AG04450 (cell line): ENCODE data around the gene DENND1B. TPM values are rescaled to one million over a fixed set of nuclear protein-coding genes. Genes with fewer than 3 reads are reported as not detected.

Experiments used
- CTCF ChIA-PET: fragments of 300-600, 350-600 bp; formaldehyde crosslinking; extraction: SDS; loops from one replicate; lab custom pipeline; 2022; ENCODE audit warnings: antibody characterized with exemption, inconsistent platforms; lab: Charles Lee
- POLR2A ChIA-PET: fragments of 350-600 bp; formaldehyde crosslinking; extraction: SDS; loops from one replicate; lab custom pipeline; 2021; ENCODE audit warnings: antibody characterized with exemption, inconsistent platforms; lab: Yijun Ruan, JAX
- DNase-seq: peaks from one replicate; pipeline ENCODE4 v3.0.0-alpha.2; 2011; ENCODE audit warnings: low read depth, low spot score
- H3K27ac ChIP-seq: one replicate; pipeline ENCODE4 v1.5.1; 2012; ENCODE audit warnings: low read depth, low read length, control low read depth
- H3K27me3 ChIP-seq: one replicate; pipeline ENCODE4 v1.6.0; 2012; ENCODE audit warnings: low read length; ENCODE audit not compliant: control insufficient read depth, insufficient read depth
- H3K4me3 ChIP-seq: 2 replicates; pipeline ENCODE4 v1.5.1; 2011; ENCODE audit warnings: mild to moderate bottlenecking, low read depth, low read length, control low read depth
- H3K9me3 ChIP-seq: 2 replicates; pipeline ENCODE4 v1.5.1; 2012; ENCODE audit warnings: low read length; ENCODE audit not compliant: control insufficient read depth, insufficient read depth
- polyA plus RNA-seq: library from polyadenylated mRNA; depleted of rRNA; stranded (reverse); fragments of >200 nt; gene quantifications from 2 replicates; pipeline ENCODE4 v1.2.3, GENCODE V29; 2011
- TF ChIP-seq, protein P1 (sequence below): IDR thresholded peaks from 2 replicates; pipeline ENCODE4 v1.5.1; 2011; ENCODE audit warnings: low read depth, low read length, control low read depth, inconsistent platforms

DENND1B gene
- polyA plus RNA-seq, 1 experiment: 17.7 TPM

DNA sequence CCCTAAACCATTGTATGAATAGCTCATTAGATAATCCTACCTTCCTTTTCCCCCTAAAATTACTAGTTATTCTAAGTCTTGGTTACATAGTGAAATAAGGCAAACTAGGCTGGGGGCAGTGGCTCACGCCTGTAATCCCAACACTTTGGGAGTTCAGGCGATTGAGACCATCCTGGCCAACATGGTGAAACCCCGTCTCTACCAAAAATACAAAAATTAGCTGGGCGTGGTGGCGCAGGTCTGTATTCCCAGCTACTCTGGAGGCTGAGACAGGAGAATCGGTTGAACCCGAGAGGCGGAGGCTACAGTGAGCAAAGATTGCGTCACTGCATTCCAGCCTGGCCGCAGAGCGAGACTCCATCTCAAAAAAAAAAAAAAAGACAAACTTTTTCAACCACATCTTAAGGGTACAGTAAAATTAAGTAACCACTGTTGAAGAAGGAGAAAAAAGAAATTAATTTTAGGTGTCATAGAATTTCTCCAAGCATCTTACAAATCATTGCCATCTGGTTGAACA is 108.5 kb downstream of the DENND1B start:
- H3K27ac ChIP-seq: no peak overlapping the region
- H3K4me3 ChIP-seq: no peak overlapping the region
- no peaks in the 10 kb centered on the region for H3K27me3 ChIP-seq
- no peaks in the 10 kb centered on the region for H3K9me3 ChIP-seq
- TF ChIP-seq, protein P1, sequence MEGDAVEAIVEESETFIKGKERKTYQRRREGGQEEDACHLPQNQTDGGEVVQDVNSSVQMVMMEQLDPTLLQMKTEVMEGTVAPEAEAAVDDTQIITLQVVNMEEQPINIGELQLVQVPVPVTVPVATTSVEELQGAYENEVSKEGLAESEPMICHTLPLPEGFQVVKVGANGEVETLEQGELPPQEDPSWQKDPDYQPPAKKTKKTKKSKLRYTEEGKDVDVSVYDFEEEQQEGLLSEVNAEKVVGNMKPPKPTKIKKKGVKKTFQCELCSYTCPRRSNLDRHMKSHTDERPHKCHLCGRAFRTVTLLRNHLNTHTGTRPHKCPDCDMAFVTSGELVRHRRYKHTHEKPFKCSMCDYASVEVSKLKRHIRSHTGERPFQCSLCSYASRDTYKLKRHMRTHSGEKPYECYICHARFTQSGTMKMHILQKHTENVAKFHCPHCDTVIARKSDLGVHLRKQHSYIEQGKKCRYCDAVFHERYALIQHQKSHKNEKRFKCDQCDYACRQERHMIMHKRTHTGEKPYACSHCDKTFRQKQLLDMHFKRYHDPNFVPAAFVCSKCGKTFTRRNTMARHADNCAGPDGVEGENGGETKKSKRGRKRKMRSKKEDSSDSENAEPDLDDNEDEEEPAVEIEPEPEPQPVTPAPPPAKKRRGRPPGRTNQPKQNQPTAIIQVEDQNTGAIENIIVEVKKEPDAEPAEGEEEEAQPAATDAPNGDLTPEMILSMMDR: no peak
- DNase-seq: no peak
- ChIA-PET POLR2A (no interaction called here), CTCF (interaction anchor here (0.7 kb wide), 1 partner anchor 145 kb away, joined by 3 read pairs; no protein-coding TSS in a partner anchor)

DNA sequence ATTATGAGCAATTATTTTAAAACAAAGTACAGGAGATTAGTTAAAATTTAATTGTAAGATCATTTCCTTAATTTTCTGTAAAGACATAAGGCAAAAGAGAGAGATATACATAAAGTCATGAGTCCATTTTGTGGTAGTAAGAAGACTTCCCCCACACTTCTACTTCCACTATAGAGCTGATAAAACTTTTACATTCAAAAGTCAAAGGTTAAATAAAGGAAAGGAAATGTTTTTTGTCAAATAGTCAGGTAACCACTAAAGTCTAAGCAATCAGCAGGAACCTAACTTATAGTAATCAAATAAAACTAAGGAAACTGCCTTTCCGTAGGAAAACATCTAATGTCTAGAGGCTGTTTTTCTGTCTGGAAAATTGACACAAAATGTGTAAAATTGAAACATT is 110.9 kb downstream of the DENND1B start:
- no peak overlapping the region for H3K4me3 ChIP-seq
- CTCF ChIA-PET: no interaction called here
- DNase-seq: no peak
- H3K27ac ChIP-seq: no peak overlapping the region
- no peaks in the 10 kb centered on the region for H3K27me3 ChIP-seq
- TF ChIP-seq, protein P1: no peak
- no peaks in the 10 kb centered on the region for H3K9me3 ChIP-seq
- POLR2A ChIA-PET: no interaction called here

DNA sequence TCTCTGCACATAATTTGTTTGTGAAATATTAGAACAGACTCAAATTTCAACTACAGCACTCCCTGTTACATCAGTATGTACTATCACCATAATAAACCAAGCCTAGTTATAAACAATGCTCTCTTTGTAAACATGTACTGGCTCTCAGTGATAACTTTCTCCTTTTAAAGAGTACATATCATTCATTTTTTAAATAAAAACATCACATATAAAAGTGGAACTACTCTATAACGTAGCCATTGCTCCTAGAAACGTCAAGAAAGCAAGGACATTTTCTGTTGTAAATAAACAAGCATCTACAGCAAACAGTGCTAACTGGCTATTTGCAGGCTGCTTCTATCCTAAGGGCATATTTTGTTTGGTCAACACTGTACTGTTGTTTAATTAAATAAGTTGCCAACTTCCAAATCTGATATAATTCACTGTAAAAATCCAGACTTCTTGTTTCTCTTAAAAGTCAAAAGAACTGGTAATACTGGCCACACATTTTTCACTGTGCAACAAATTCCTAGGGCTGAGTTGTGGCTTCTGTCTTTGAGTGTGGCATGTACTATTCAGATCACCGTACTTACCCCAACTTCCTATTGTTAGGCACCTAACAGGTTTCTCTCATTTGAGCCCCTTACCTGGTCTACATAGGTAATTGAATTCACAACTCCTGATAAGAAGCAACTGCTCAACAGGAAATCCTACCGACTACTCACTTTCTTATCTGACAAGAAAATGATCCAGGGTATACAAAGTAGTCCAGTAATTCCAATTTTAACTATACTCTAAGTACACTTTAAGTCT is 111.9 kb downstream of the DENND1B start:
- no peaks in the 10 kb centered on the region for H3K9me3 ChIP-seq
- H3K27me3 ChIP-seq: no peaks in the 10 kb centered on the region
- H3K27ac ChIP-seq: no peak overlapping the region
- DNase-seq: no peak
- ChIA-PET CTCF (no interaction called here), POLR2A (no interaction called here)
- TF ChIP-seq, protein P1: no peak
- no peak overlapping the region for H3K4me3 ChIP-seq

DNA sequence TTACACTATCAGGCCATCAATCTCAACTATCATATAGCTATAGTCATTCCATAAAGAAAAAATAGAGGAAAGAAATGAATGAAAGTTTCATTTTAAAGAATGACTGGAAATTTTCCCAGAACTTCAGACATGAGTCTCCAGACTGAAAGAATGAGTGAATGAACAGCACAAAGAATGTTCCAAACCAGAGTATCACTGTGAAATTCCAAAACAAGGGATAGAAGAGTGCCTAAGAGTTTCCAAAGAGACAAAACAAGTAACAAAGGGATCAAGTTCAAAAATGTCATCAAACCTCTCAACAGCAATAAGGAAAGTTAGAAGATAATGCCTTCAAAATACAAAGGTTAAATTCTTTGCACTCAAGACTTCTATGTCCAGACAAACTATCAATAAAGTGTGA is 114.9 kb downstream of the DENND1B start:
- Histone ChIP-seq H3K27ac (no peak overlapping the region), H3K27me3 (no peaks in the 10 kb centered on the region), H3K9me3 (no peaks in the 10 kb centered on the region), H3K4me3 (no peak overlapping the region)
- ChIA-PET POLR2A (interaction anchor here (0.6 kb wide), 1 partner anchor 16 kb away, joined by 3 read pairs; no protein-coding TSS in a partner anchor), CTCF (interaction anchor here (1.2 kb wide), 1 partner anchor 208 kb away, joined by 3 read pairs; no protein-coding TSS in a partner anchor)
- no peak for DNase-seq
- TF ChIP-seq, protein P1: no peak

DNA sequence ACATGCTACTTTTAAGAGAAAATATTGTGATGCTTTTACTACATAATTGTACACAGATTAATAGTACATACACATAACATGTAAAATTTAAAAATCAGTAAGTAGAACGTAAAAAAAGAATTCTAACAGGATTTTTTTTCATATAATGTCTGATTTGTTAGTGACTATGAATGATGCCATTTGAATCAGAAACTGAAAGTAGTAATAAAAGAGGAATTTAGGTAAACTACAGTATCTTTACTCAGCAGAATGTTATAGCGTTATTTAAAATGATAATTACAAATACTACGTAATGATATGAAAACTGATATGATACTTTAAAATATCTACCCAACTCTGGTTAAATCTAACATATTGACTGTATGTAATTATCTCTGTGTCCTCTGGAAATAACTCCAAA is 116.1 kb downstream of the DENND1B start:
- Histone ChIP-seq H3K27ac (no peak overlapping the region), H3K4me3 (no peak overlapping the region), H3K9me3 (no peaks in the 10 kb centered on the region), H3K27me3 (no peaks in the 10 kb centered on the region)
- CTCF ChIA-PET: interaction anchor here (1.0 kb wide), 1 partner anchor 139 kb away, joined by 5 read pairs; no protein-coding TSS in a partner anchor
- TF ChIP-seq, protein P1: no peak
- no peak for DNase-seq
- POLR2A ChIA-PET: no interaction called here
